ENCODE measurements around the gene IQCN. TPM values are rescaled to one million over a fixed set of nuclear protein-coding genes. Genes with fewer than 3 reads are reported as not detected.

The IQCN gene
- total RNA-seq, 1 donor from 2014 or later, result 10.5 TPM

DNA sequence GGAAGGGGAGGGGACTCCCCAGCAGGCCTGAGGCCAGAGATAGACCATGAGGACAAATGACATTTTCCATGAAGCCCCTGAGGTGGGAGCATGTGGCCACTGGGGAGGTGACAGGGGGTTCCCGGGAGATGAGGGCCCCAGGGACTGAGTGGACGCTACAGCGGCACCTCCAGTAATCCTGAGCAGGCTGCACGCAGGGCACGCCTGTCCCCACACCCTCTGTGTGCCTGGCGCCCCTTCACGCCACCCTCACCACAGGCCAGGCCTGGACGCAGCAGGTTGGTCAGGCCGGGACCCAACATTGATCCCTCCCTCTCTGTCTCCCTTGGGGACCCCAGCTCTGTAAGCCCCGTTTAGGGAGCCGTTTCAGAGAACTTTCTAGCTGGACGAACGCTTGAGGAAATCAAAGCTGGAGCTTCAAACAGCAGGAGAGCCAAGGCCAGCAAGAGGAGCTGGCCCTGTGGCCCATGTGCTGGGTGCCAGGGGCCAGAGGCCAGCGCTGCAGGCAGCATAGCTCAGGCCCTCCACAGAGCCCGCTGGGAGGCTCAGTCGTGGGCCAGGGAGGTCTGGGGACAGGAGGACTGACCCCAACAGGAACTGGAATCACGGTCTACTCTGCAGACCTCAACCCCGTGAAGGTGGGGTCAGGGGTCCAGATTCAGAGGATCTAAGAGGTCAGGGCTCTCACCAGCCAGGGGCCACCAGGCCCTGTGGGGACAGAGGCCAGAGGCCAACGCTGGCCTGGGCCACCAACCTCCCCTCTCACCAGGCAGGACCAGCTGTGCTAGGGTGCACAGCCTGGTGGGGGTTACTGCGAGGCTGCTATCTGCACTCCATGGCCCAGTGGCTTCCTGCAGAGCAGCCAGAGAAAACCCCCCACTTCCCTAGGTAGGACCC is 34.0 kb upstream of the IQCN start:
- TF ChIP-seq CTCF (IDR thresholded peaks at IDR 0.05; ENCODE audit: unreplicated experiment), result no peak
- Mint-ChIP-seq H3K27me3 (no peaks in the 10 kb centered on the region), H3K4me3 (ENCODE audit: low read depth) (no peak overlapping the region), H3K36me3 (ENCODE audit: insufficient read depth) (peaks cover 9% of the 10 kb centered on the region), H3K27ac (no peak overlapping the region), H3K4me1 (ENCODE audit: low read depth) (peaks cover 16% of the 10 kb centered on the region), H3K9me3 (ENCODE audit: low read depth) (no peaks in the 10 kb centered on the region)
- DNase-seq (ENCODE audit: low spot score, unreplicated experiment), result no peak

DNA sequence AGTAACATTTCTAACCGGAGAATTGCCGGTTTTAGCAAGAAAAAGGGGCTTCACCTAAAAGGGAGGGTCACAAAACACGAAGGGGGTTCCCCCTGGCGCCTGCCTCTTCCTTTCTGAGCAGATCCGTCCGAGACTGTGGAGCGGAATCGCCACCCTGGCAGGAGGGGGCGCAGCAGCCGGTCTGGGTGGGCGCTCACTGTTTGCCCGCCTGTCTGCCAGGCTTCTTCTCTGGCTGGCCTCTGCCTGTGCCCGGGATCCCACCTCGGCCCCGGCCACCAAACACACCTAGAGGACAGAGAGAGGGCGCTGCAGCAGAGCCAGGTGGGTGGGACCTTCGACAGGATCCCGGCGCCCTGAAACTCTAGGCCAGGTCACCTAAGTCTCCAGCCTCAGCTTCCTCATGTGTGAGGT is 33.0 kb upstream of the IQCN start:
- Mint-ChIP-seq H3K9me3 (ENCODE audit: low read depth) (no peaks in the 10 kb centered on the region), H3K36me3 (ENCODE audit: insufficient read depth) (peaks cover 9% of the 10 kb centered on the region), H3K4me3 (ENCODE audit: low read depth) (no peak overlapping the region), H3K27me3 (no peaks in the 10 kb centered on the region), H3K27ac (no peak overlapping the region), H3K4me1 (ENCODE audit: low read depth) (peaks cover 16% of the 10 kb centered on the region)
- TF ChIP-seq CTCF (IDR thresholded peaks at IDR 0.05; ENCODE audit: unreplicated experiment), result no peak
- DNase-seq (ENCODE audit: low spot score, unreplicated experiment), result no peak

GRCh38 chr19:18306888-18307260 is 32.6 kb upstream of the IQCN start:
- Mint-ChIP-seq H3K27me3 (no peaks in the 10 kb centered on the region), H3K4me1 (ENCODE audit: low read depth) (peaks cover 16% of the 10 kb centered on the region), H3K36me3 (ENCODE audit: insufficient read depth) (peaks cover 9% of the 10 kb centered on the region), H3K9me3 (ENCODE audit: low read depth) (no peaks in the 10 kb centered on the region), H3K27ac (no peak overlapping the region), H3K4me3 (ENCODE audit: low read depth) (no peak overlapping the region)
- no peak for TF ChIP-seq CTCF (IDR thresholded peaks at IDR 0.05; ENCODE audit: unreplicated experiment)
- DNase-seq (ENCODE audit: low spot score, unreplicated experiment), result no peak

- DNase-seq (ENCODE audit: low spot score, unreplicated experiment), result no peak
- no peak overlapping the region for H3K4me3 Mint-ChIP-seq (ENCODE audit: low read depth)
- TF ChIP-seq CTCF (IDR thresholded peaks at IDR 0.05; ENCODE audit: unreplicated experiment), result no peak
- peaks cover 9% of the 10 kb centered on the region for H3K36me3 Mint-ChIP-seq (ENCODE audit: insufficient read depth)
- H3K4me1 Mint-ChIP-seq (ENCODE audit: low read depth), result peaks cover 16% of the 10 kb centered on the region
- no peaks in the 10 kb centered on the region for H3K9me3 Mint-ChIP-seq (ENCODE audit: low read depth)
- H3K27me3 Mint-ChIP-seq, result no peaks in the 10 kb centered on the region
- H3K27ac Mint-ChIP-seq, result no peak overlapping the region
Observed at GRCh38 chr19:18306209-18306887, 32.1 kb upstream of the IQCN start.

- no peak for DNase-seq (ENCODE audit: low spot score, unreplicated experiment)
- peaks cover 9% of the 10 kb centered on the region for H3K36me3 Mint-ChIP-seq (ENCODE audit: insufficient read depth)
- peak overlapping the region; percentile 51 for H3K4me3 Mint-ChIP-seq (ENCODE audit: low read depth)
- peak overlapping the region; percentile 90 for H3K27ac Mint-ChIP-seq
- H3K4me1 Mint-ChIP-seq (ENCODE audit: low read depth), result peaks cover 16% of the 10 kb centered on the region
- H3K27me3 Mint-ChIP-seq, result no peaks in the 10 kb centered on the region
- TF ChIP-seq CTCF (IDR thresholded peaks at IDR 0.05; ENCODE audit: unreplicated experiment), result no peak
- H3K9me3 Mint-ChIP-seq (ENCODE audit: low read depth), result no peaks in the 10 kb centered on the region
Observed at GRCh38 chr19:18304458-18305310, 30.4 kb upstream of the IQCN start.

Measured in progenitor cell of endocrine pancreas (in vitro differentiated cells).